BE2C (cell line): ENCODE results near the gene RBM6.

Source experiments
- DNase-seq: peaks from one replicate; pipeline ENCODE4 v3.0.0-alpha.2; 2020
- H3K27me3 ChIP-seq: fragments of 250-450 bp; sonication (Bioruptor Pico); 2 replicates; pipeline ENCODE4 v1.5.1; 2020; ENCODE audit warnings: mild to moderate bottlenecking
- H3K36me3 ChIP-seq: fragments of 250-450 bp; sonication (Bioruptor Pico); 2 replicates; pipeline ENCODE4 v1.5.1; 2020; ENCODE audit warnings: mild to moderate bottlenecking
- H3K4me1 ChIP-seq: fragments of 250-450 bp; sonication (Bioruptor Pico); 2 replicates; pipeline ENCODE4 v1.5.1; 2020
- H3K4me3 ChIP-seq: 2 replicates; pipeline ENCODE4 v1.5.1; 2011; ENCODE audit warnings: low read depth, low read length
- H3K9me3 ChIP-seq: fragments of 250-450 bp; sonication (Bioruptor Pico); 2 replicates; pipeline ENCODE4 v1.5.1; 2020
- CTCF ChIP-seq: IDR thresholded peaks from 2 replicates; pipeline ENCODE4 v1.5.1; 2012; ENCODE audit warnings: mild to moderate bottlenecking, low read depth, low read length

RBM6 gene

DNA sequence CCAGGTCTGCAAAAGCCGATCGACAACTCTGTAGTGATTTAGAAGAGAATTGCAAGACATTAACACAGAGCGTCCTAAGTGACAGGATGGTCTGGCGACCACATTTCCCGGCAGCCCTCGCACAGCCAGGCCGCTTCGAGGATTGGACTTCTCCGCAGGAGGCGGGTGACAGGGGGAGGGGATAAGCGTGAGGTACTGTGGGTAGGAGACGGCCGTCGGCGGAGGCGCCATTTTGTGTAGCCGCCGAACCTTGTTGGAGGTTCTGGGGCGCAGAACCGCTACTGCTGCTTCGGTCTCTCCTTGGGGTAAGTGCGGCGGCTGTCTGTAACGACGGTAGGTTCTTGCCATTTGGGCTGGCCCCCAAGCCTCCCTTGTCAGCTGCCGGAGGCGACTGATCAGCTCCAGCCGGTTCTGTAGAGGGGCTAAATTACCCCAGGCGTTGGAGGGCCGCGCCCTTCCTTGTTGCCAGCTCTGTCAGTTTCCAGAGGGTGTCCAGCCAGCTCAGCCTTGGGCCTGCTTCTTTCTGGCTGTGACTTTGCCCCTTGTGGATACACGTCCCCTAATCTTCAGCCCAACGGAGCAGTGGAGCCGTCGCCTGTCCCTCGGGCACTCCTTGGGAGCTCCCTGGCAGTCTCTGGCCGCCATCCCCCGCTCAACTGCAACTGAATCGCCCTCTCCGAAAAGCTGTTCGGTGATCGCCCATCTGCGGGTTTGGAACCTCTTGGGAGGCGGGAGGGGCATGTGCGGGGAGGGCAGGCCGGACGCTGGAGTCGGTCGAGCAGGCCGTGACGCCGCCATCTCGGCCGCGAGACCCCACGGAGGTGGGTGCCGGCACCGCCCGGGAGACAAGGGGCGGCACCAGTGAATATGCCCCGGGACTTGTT is 149.0 kb downstream of the RBM6 start, which contains the start of gene RBM5:
Gene RBM5, plus strand, starts transcription at position 195 of the 884 bp plus-strand sequence. CDS start 1,516 bp downstream, outside the sequence.
- peaks cover 27% of the 10 kb centered on the region for H3K36me3 ChIP-seq
- DNase-seq, result peak; percentile 91
- no peaks in the 10 kb centered on the region for H3K9me3 ChIP-seq
- H3K27me3 ChIP-seq, result no peaks in the 10 kb centered on the region
- H3K4me3 ChIP-seq, result peak within 1 kb of the TSS; percentile 90
- no peaks in the 10 kb centered on the region for H3K4me1 ChIP-seq
- no peak for TF ChIP-seq CTCF

- no peak for TF ChIP-seq CTCF
- H3K4me1 ChIP-seq, result no peaks in the 10 kb centered on the region
- H3K9me3 ChIP-seq, result no peaks in the 10 kb centered on the region
- H3K27me3 ChIP-seq, result no peaks in the 10 kb centered on the region
- no peak for DNase-seq
- peak overlapping the region; percentile 90 for H3K4me3 ChIP-seq
- peaks cover 33% of the 10 kb centered on the region for H3K36me3 ChIP-seq
These were observed 149.6 kb downstream of the RBM6 start for GRCh38 chr3:50089609-50089945.

GRCh38 chr3:50090984-50091383 is 151.0 kb downstream of the RBM6 start:
- Histone ChIP-seq H3K36me3 (peaks cover 47% of the 10 kb centered on the region), H3K27me3 (no peaks in the 10 kb centered on the region), H3K9me3 (no peaks in the 10 kb centered on the region), H3K4me3 (peak overlapping the region; percentile 90; the same call in 1 of the 2 replicates), H3K4me1 (no peaks in the 10 kb centered on the region)
- DNase-seq, result no peak
- no peak for TF ChIP-seq CTCF

- TF ChIP-seq CTCF, result no peak
- no peak overlapping the region for H3K4me3 ChIP-seq
- no peaks in the 10 kb centered on the region for H3K27me3 ChIP-seq
- H3K9me3 ChIP-seq, result no peaks in the 10 kb centered on the region
- no peak for DNase-seq
- no peaks in the 10 kb centered on the region for H3K4me1 ChIP-seq
- H3K36me3 ChIP-seq, result peaks cover 56% of the 10 kb centered on the region
These were observed 155.5 kb downstream of the RBM6 start for GRCh38 chr3:50095352-50095998.

- Histone ChIP-seq H3K27me3 (no peaks in the 10 kb centered on the region), H3K36me3 (peaks cover 55% of the 10 kb centered on the region), H3K9me3 (no peaks in the 10 kb centered on the region), H3K4me1 (no peaks in the 10 kb centered on the region), H3K4me3 (no peak overlapping the region)
- TF ChIP-seq CTCF, result no peak
- DNase-seq, result no peak
These were observed 160.4 kb downstream of the RBM6 start for GRCh38 chr3:50100386-50100785.
